AG04450 (cell line): ENCODE results near the gene PDE6H. TPM values are rescaled to one million over a fixed set of nuclear protein-coding genes. Genes with fewer than 3 reads are reported as not detected.

Experiments
- CTCF ChIA-PET: fragments of 300-600, 350-600 bp; formaldehyde crosslinking; extraction: SDS; loops from one replicate; lab custom pipeline; 2022; ENCODE audit warnings: antibody characterized with exemption, inconsistent platforms; lab: Charles Lee
- POLR2A ChIA-PET: fragments of 350-600 bp; formaldehyde crosslinking; extraction: SDS; loops from one replicate; lab custom pipeline; 2021; ENCODE audit warnings: antibody characterized with exemption, inconsistent platforms; lab: Yijun Ruan, JAX
- DNase-seq: peaks from one replicate; pipeline ENCODE4 v3.0.0-alpha.2; 2011; ENCODE audit warnings: low read depth, low spot score
- H3K27ac ChIP-seq: one replicate; pipeline ENCODE4 v1.5.1; 2012; ENCODE audit warnings: low read depth, low read length, control low read depth
- H3K27me3 ChIP-seq: one replicate; pipeline ENCODE4 v1.6.0; 2012; ENCODE audit warnings: low read length; ENCODE audit not compliant: control insufficient read depth, insufficient read depth
- H3K4me3 ChIP-seq: 2 replicates; pipeline ENCODE4 v1.5.1; 2011; ENCODE audit warnings: mild to moderate bottlenecking, low read depth, low read length, control low read depth
- H3K9me3 ChIP-seq: 2 replicates; pipeline ENCODE4 v1.5.1; 2012; ENCODE audit warnings: low read length; ENCODE audit not compliant: control insufficient read depth, insufficient read depth
- CTCF ChIP-seq: IDR thresholded peaks from 2 replicates; pipeline ENCODE4 v1.5.1; 2011; ENCODE audit warnings: low read depth, low read length, control low read depth, inconsistent platforms
- polyA plus RNA-seq: library from polyadenylated mRNA; depleted of rRNA; stranded (reverse); fragments of >200 nt; gene quantifications from 2 replicates; pipeline ENCODE4 v1.2.3, GENCODE V29; 2011

Gene PDE6H
- polyA plus RNA-seq, 1 experiment = not detected

GRCh38 chr12:14959126-14959440 is 13.8 kb upstream of the PDE6H start:
- no peak overlapping the region for H3K4me3 ChIP-seq
- H3K27me3 ChIP-seq = no peaks in the 10 kb centered on the region
- DNase-seq = no peak
- no peak overlapping the region for H3K27ac ChIP-seq
- ChIA-PET CTCF (no interaction called here), POLR2A (no interaction called here)
- no peak for TF ChIP-seq CTCF
- no peaks in the 10 kb centered on the region for H3K9me3 ChIP-seq

- H3K27me3 ChIP-seq = no peaks in the 10 kb centered on the region
- H3K4me3 ChIP-seq = no peak overlapping the region
- POLR2A ChIA-PET = no interaction called here
- no peak for DNase-seq
- no peak overlapping the region for H3K27ac ChIP-seq
- no peaks in the 10 kb centered on the region for H3K9me3 ChIP-seq
- CTCF ChIA-PET = no interaction called here
- TF ChIP-seq CTCF = no peak
Measured at GRCh38 chr12:14959463-14959862, 13.4 kb upstream of the PDE6H start.

- no peak for TF ChIP-seq CTCF
- Histone ChIP-seq H3K9me3 (no peaks in the 10 kb centered on the region), H3K27ac (no peak overlapping the region), H3K4me3 (no peak overlapping the region), H3K27me3 (no peaks in the 10 kb centered on the region)
- POLR2A ChIA-PET = no interaction called here
- no peak for DNase-seq
- CTCF ChIA-PET = no interaction called here
Measured at GRCh38 chr12:14959916-14960496, 12.8 kb upstream of the PDE6H start.

GRCh38 chr12:14960548-14961465 is 12.0 kb upstream of the PDE6H start:
- ChIA-PET POLR2A (no interaction called here), CTCF (interaction anchor here (0.5 kb wide), 1 partner anchor 78 kb away, joined by 10 read pairs; no protein-coding TSS in a partner anchor)
- H3K4me3 ChIP-seq = no peak overlapping the region
- no peaks in the 10 kb centered on the region for H3K27me3 ChIP-seq
- no peaks in the 10 kb centered on the region for H3K9me3 ChIP-seq
- TF ChIP-seq CTCF = no peak
- DNase-seq = no peak
- no peak overlapping the region for H3K27ac ChIP-seq

- Histone ChIP-seq H3K27me3 (no peaks in the 10 kb centered on the region), H3K9me3 (no peaks in the 10 kb centered on the region), H3K27ac (no peak within 1 kb of the TSS), H3K4me3 (no peak within 1 kb of the TSS)
- POLR2A ChIA-PET = no interaction called here
- CTCF ChIA-PET = no interaction called here
- DNase-seq = no peak
- no peak for TF ChIP-seq CTCF
Measured at GRCh38 chr12:14961466-14962152, 11.2 kb upstream of the PDE6H start, which contains the start of gene ARHGDIB. TSS of gene ARHGDIB (minus strand) at chr12:14961601. CDS start at chr12:14950712, 10,889 bp downstream.
